UCSD-AML1 (cell line): Measurements from ENCODE around the gene MTCL1.

ENCODE experiments used
- DNase-seq: peaks from one replicate; lab custom pipeline; 2025; ENCODE audit not compliant: unreplicated experiment; lab: John Stamatoyannopoulos, UW

The MTCL1 gene

DNA sequence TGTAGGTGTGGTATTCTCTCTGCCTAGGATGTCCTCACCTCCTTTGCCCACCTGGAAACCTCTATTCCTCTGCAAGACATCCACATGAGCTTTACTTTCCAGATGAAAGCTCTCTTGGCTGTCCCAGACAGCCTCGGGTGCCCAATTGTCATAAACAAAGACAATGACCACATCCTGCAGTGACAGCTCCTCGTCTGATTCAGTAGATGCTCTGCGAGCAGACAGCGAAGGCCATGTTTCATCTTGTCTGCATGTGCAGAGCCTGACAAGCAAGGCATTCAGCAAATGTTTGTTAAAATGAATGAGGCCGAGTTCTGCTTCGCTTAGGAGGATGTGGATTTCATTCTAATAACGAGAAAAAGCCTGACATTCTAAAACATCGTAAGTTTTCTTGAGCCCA is 150.9 kb downstream of the MTCL1 start:
- no peak for DNase-seq

DNA sequence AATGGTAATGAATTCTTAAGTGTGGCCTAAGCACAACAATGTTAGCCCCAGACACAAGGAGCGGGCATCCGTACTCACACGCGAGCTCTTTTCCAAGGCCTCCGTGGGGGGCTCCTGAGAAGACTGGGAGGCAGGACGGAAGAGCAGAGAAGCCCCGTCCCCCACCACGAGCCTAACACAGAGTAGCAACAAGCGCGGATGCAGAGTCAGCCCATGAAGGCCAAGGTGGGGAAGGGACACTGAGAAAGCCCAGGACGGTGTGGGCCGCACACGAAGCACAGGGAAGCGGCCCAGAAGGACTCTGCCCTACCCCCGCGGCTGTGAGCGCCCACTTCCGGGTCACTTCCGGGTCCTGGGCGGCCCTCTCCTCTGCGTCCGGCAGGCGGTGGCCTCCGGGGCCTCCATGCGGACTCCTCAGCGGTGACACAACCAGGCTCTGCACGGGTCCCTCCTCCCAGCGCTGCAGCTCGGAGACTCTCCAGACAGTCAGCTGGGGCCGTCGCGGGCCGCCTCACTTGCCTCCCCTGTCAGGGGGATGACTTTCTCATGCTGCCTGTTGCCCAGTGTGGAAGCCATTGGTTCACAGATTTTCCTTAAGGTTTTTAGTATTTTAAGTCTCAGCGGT is 151.5 kb downstream of the MTCL1 start:
- no peak for DNase-seq

DNA sequence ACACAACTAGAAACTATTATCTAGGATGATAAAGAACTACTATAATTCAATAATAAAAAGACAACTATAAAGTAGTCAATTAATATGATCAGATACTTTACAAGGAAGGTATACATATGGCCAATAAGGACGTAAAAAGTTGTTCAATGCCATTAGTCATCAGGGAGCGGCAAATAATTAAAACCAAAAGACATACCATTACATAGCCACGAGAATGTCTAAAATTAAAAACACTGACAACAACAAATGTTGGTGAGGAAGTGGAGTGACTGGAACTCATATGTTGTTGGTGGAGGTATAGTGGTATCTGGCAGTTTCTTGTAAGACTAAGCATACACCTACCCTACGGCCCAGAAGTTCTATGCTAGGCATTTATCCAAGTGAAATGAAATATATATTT is 152.4 kb downstream of the MTCL1 start:
- no peak for DNase-seq

DNA sequence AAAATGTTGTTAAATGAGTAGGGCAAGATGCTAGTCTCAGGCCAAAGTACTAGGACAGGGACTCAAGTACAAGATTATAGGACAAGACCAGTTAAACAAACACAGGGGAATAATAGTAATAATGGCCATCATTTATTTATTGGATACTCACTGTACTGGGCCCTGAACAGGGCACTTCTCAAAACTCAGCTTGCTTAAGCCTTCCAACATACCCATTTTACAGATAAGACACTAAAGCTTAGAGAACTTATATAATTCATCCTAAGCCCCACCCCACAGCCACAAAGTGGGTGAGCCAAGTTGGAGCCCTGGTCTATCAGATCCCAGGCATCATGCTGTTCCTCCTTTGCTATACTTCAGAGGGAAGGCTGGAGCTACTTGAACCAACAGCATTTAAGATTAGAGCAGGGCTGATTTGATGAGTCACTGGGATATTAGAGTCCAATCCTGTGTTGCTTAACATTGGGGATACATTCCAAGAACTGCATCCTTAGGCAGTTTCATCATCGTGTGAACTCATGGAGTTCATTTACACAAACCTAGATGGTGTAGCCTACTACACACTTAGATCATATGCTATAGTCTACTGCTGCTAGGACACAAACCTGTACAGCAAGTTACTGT is 153.6 kb downstream of the MTCL1 start:
- DNase-seq, result no peak

DNA sequence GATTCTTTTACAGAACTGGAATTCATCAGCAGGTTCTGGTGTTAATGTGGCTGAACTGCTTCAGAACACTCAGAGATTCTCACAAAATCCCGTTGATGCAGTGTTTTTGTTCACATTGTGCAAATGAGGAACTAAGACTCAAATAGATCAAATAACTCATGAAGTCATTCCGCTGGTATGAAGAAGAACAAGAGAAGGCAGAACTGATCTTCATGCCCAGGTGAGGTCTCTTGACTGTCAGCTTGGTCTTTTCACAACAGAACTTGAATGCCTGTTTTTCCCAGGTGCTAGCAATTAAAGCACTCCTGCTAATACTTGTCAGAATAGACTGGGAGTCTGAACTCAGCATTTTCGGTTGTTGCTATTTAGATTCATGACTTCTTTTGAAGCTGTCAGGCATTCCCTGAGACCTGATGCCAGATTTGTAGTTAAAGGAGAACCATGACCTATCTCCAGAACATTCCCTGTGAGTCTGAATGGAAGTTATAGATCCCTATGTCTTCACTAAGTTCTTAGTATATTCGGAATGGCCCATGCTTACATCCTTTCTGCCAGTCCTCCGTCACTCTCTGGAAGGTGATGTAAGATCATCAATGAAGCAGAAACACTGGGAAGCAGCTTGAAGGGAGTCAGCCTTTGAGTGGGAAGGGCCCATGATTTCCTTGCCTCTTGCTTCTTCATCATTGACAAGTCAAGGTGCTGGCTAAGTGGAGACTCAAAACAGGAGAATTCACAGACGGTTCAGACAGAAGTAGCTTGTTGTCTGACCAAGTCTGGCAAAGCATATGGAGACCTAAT is 155.7 kb downstream of the MTCL1 start:
- DNase-seq, result no peak

DNA sequence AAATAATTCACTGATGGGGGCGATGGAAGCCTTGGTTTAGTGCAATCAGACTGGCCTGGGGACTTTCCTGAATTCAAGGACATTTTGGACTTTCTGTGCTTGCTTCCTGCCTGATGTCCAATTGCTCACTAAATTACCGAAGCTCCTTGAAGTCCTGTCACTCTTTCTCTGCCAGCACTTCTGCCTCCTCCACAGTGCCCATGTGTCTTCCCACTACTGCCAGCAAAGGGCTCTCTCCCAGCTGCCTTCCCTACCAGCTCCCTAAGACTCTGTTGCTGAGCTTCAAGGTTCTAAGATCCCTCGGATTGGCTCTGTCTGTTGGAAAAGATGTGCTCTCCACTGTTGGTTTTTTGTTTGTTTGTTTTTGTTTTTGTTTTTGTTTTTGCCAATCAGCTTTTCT is 158.1 kb downstream of the MTCL1 start:
- DNase-seq, result no peak

DNA sequence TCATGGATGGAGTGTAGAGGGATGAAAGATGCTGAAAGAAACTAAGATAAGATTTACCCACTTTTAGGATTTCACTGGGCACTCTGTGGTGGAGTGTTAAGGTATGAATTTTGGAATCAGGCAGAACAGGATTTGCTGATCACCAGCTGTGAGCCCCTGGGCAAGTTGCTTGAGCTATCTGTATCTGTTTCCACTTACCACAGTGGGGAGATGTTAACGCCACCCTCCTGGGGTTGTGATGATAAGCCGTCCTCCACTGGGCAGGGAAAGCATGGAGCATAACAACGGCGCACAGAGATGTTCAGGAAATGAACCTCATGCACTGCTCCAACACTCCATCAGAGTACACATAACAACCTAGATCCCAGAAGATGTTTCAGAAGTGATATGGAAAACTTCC is 160.6 kb downstream of the MTCL1 start:
- no peak for DNase-seq

DNA sequence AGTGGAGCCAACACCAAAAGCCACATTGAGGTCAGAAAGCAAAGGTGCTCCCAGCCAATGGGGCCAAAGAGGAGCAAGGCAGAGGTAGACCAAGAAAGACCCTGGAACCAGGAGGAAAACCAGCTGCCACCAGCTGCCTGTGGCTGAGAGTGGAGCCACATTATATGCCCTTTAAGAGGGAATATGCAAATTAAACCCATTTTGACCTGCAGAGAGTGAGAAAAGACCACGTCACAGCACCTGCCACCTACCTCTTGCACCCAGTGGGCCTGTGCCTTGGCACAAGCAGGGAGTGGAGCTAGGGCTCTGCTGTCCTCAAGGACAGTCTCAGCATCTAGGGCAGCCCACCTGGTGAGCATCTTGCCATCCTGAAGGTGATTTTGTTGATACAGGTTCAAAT is 161.3 kb downstream of the MTCL1 start:
- DNase-seq, result no peak

DNA sequence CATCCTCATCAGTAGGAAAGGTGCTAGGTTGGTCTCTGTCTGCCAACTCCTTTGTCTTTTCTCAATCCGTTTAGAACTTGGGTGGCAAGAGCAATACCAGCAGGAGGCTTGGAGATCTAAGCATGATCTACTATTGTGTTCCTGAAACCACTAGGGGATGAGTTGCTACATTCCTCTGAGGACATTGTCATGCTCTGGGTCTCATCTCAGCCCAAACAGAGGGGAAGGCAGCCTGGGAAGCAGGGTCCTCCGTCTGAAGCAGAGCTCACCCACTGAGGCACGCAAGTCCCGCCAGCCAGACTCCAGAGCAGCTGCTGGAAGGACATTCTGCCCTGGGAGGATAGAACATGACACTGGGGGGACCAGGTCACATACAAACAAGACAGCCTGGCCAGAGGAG is 162.9 kb downstream of the MTCL1 start:
- DNase-seq, result no peak

DNA sequence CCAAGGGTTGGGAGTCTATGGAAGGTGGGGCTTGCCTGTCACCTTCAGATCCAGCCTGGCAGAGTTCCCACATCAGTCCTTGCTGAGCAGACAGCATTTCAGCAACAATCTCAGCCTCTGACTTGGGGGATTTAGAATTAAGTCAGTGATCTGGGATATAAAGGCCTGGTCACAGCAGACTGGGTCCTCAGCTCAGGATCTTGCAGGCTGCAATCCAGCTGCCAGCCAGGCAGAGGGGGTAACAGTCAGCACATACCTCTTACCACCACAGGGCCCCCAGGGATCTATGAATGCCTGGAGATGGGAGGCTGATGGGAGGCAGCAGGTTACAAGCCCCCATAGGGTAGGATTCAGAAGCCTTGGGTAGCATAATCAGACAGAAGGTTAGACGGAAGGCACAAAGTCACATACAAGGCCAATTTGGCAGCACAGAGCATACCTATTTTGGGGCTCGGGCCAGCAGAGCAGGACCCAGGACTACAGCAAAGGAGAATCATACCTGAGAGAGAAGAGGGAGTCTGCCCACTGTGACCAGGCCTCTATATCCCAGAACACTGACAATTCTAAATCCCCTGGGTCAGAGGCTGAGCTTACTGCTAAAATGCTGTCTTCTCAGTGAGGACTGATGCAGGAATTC is 163.5 kb downstream of the MTCL1 start:
- no peak for DNase-seq

DNA sequence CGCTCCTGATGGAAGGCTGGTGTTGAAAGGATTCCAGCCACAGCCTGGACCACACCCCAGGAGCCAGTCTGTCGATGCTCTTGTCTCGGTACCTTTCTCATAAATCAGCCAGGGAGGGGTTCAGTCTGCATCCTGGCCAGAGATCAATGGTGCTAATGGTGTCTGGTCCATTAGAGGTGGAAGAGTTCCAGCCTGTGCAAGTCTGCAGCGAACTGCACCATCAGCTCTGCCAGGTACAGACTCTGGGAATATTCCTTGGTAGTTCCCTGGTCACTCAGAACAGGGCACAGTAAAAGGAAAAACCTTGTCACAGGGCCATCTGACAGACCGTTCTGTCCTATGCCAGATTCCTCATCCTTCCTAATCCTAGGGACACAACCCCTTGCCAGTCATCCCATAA is 164.3 kb downstream of the MTCL1 start:
- DNase-seq, result no peak

DNA sequence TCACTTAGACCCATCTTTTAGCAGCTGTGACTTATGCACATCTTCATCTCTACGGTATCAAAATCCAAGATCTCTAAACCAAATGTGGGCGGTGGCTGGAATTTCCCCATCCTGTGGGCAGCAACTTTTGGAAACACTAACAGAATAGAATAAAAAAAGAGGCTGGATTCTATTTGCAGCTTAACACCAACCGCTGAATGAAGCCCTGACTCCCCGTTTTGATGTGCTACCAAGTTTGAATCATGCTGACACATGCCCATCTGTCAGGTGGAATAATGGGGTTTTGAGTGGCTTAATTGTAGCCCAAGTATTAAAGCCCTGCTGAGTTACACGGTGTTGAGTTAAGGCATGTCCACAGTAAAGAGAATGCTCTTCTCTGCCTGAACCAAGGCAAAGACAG is 165.2 kb downstream of the MTCL1 start:
- no peak for DNase-seq

DNA sequence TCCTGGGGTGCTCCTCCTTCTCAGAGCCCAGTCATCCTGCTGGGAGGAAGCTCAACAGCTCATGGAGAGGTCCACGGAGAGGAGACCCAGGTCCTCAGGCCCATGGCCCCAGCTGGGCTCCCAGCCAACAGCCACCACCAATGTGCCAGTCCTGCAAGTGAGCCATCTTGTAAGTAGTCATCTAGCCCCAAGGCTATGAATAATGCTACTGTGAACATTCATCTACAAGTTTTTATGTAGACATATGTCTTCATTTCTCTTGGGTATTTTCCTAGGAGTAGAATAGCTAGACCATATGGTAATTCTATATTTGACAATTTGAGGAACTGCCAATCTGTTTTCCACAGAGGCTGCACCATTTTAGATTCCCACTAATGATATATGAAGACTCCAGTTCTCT is 166.1 kb downstream of the MTCL1 start:
- no peak for DNase-seq

DNA sequence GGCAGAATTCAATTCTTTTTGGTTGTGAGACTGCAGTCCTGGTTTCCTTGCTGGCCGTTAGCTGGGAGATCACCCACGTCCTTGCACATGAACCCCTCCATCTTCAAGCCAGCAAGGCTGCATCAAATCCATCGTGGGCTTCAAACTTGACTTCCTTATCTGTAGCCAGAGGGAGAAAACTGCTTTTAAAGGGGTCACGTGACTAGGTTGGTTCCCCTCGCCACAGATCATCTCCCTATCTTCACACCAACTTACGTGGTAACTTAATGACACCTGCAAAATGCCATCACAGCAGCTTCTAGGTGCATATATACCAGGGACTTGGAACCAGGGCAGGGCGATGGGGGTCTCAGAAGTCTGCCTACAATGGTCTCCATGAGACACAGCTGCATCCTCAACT is 169.5 kb downstream of the MTCL1 start:
- no peak for DNase-seq

DNA sequence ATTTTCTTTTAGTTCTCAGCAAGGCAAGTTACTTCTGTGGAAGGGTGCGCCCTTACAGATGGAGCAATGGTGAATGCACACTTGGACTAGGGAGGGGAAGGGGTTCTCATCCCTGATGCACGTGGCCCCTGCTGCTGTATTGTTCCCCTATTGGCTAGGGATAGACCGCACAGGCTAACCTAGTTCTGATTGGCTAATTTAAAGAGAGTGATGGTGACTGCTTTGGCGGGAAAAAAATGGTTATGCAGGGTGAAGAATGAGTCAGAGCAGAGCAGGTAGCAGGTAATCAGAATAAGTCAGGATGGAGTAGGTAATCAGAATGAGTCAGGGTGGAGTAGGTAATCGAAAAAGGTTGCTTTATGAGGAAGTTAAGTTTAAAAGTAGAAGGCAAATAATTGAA is 171.5 kb downstream of the MTCL1 start:
- no peak for DNase-seq

DNA sequence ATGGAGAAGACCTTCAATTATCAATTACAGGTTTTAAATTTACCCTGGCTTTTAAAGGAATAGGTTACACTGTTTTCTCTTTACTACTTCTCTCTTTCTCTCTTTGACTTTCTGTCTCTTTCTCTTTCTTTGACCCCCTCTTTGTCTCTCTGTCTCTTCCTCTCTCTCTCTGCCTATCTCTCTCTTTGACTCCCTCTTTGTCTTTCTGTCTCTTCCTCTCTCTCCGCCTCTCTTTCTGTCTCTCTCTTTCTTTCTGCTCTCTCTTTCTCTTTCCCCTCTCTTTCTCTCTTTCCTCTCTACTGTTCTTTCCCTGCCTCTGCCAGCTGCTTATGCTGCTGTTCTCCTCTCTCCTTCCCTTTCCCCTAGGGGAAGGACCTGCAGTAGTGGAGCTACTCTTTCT is 175.7 kb downstream of the MTCL1 start:
- DNase-seq, result no peak
